IMR-90 (cell line): Measurements from ENCODE around the gene AP4B1.

Experiments
- CTCF ChIP-seq: conservative IDR thresholded peaks from 2 replicates; pipeline ENCODE4 v1.5.1; 2012; ENCODE audit warnings: mild to moderate bottlenecking, low read depth, low read length, improper control_type of control experiment
- MXI1 ChIP-seq: IDR thresholded peaks from 2 replicates; pipeline ENCODE4 v1.6.1; 2012; ENCODE audit warnings: low read depth, mild to moderate bottlenecking, low read length, moderate library complexity, borderline replicate concordance

- TF ChIP-seq CTCF, result no peak
- TF ChIP-seq MXI1, result no peak
Observed at GRCh38 chr1:113918243-113918642, 13.6 kb upstream of the AP4B1 start.
